CD4-positive, alpha-beta memory T cell (primary cell): ENCODE data around the gene ZKSCAN8. TPM values are rescaled to one million over a fixed set of nuclear protein-coding genes. Genes with fewer than 3 reads are reported as not detected.
A peak's percentile ranks its signal among the peaks of the same experiment; 100 is the strongest.

Source experiments
- CTCF ChIA-PET: fragments of 350-600 bp; sonication (Branson Sonifier 250); formaldehyde crosslinking; loops from one replicate; lab custom pipeline; 2021; ENCODE audit warnings: inconsistent platforms; ENCODE audit not compliant: partially characterized antibody; lab: Charles Lee
- POLR2A ChIA-PET: fragments of 350-600 bp; sonication (Branson Sonifier 250); formaldehyde crosslinking; loops from one replicate; lab custom pipeline; 2021; ENCODE audit not compliant: partially characterized antibody; lab: Charles Lee
- DNase-seq, 5 donors: peaks; one replicate each; pipeline versions ENCODE4 v3.0.0 to v3.0.0-alpha.2; 2020 to 2022; ENCODE audit warnings: mixed read lengths in 1 of 5
- H3K27ac ChIP-seq: one replicate; pipeline ENCODE4 v1.7.0; 2013; ENCODE audit warnings: low read depth, low read length
- H3K27me3 ChIP-seq: 2 replicates; pipeline ENCODE4 v1.7.0; 2013; ENCODE audit warnings: mild to moderate bottlenecking, low read length, moderate library complexity; ENCODE audit not compliant: insufficient read depth
- H3K36me3 ChIP-seq: 2 replicates; pipeline ENCODE4 v1.7.0; 2013; ENCODE audit warnings: mild to moderate bottlenecking, low read length, moderate library complexity; ENCODE audit not compliant: insufficient read depth
- H3K4me1 ChIP-seq: 2 replicates; pipeline ENCODE4 v1.7.0; 2013; ENCODE audit warnings: mild to moderate bottlenecking, low read length, moderate library complexity; ENCODE audit not compliant: insufficient read depth
- H3K4me3 ChIP-seq, 2 donors: one replicate each; pipeline ENCODE4 v1.7.0; 2013; ENCODE audit warnings: low read length in 2 of 2, mild to moderate bottlenecking in 1 of 2
- H3K9me3 ChIP-seq, 2 donors: one replicate each; pipeline ENCODE4 v1.7.0; 2013; ENCODE audit warnings: low read length in 2 of 2, control low read depth in 1 of 2; ENCODE audit not compliant: control insufficient read depth in 1 of 2
- H3K27ac Mint-ChIP-seq, 7 donors: one replicate each; pipeline ENCODE4 v1.8.0; 2020 to 2021; ENCODE audit warnings: mixed read lengths in 7 of 7, mild to moderate bottlenecking in 6 of 7, inconsistent platforms in 3 of 7, moderate library complexity in 3 of 7
- H3K27me3 Mint-ChIP-seq, 2 donors: one replicate each; pipeline ENCODE4 v1.8.0; 2020 to 2021; ENCODE audit warnings: mixed read lengths in 2 of 2
- H3K36me3 Mint-ChIP-seq, 2 donors: one replicate each; pipeline ENCODE4 v1.8.0; 2020 to 2021; ENCODE audit warnings: mixed read lengths in 2 of 2, inconsistent platforms in 1 of 2, mild to moderate bottlenecking in 1 of 2
- H3K4me1 Mint-ChIP-seq, 4 donors: one replicate each; pipeline ENCODE4 v1.8.0; 2020 to 2021; ENCODE audit warnings: mixed read lengths in 4 of 4, mild to moderate bottlenecking in 1 of 4
- H3K4me3 Mint-ChIP-seq, 8 donors: one replicate each; pipeline ENCODE4 v1.8.0; 2020 to 2021; ENCODE audit warnings: mixed read lengths in 8 of 8, mild to moderate bottlenecking in 7 of 8, moderate library complexity in 6 of 8, inconsistent platforms in 3 of 8
- H3K9me3 Mint-ChIP-seq, 8 donors: one replicate each; pipeline ENCODE4 v1.8.0; 2020 to 2021; ENCODE audit warnings: mixed read lengths in 8 of 8, mild to moderate bottlenecking in 5 of 8, inconsistent platforms in 3 of 8, moderate library complexity in 1 of 8
- intact Hi-C: fragments of 100-400 bp; cut with micrococcal nuclease; formaldehyde crosslinking; loops from one replicate; pipeline ENCODE4 v1.15.1; 2023
- polyA plus RNA-seq, 2 donors: library from polyadenylated mRNA; unstranded; fragments of 300-500 nt; fragmentation: Illumina TruSeq; gene quantifications; one replicate each; pipeline ENCODE4 v1.2.3, GENCODE V29; 2021
- total RNA-seq, 2 experiments: library from RNA; stranded (reverse); gene quantifications; one replicate each; pipeline ENCODE4 v1.2.3, GENCODE V29; 2021

The ZKSCAN8 gene
- total and polyA plus RNA-seq, 4 experiments from 2014 or later = 1.8 to 43.3 (median 40.8) TPM; not detected in 1

DNA sequence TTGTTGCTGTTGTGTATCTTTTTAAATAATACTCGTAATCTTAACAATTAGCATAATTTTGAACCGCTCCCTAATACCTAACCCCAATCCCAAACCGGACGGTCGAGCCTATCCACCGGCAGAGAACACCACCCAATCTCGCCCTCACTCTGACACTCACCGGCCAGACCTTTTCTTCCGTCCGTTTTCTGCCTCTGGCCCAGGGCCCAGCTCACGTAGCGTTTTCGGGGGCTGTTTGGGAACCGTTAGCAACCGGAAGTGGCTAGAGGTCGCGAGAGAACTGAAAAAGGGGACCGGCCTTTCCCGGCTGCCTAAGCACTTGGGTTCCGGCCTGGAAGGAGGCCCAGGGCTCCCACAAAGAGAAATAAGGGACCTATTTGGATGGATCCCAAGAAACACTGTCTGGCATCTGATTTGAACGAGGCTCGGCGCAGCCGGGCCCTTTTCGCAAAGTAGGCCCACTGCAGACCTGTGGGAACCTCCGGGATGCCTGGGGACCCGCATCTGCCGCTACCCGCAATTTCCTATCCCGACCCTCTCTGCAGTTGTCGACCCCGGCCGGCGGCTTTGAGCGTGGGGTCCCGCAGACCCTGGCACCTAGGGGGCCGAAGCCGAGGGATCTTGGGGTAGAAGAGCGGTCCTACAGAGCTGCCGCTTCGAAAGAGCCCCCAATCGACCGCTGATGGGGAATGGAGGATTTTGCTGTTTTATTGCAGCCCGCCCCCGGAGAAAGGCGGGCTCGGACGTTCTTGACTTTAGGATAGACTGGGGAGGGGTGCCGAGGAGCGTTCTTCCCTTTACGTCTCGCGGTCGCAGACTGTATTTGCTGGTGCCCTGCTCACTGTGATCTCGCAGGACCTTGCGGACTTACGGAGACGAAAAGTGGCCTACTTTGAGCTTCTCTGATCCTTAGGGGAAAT lies 4.8 kb upstream of the ZKSCAN8 start:
- peak overlapping the region; percentile 98 for H3K27ac ChIP-seq
- no peaks in the 10 kb centered on the region for H3K36me3 ChIP-seq
- no peaks in the 10 kb centered on the region for H3K27me3 ChIP-seq
- H3K4me1 Mint-ChIP-seq = peaks cover 52 to 88% (median 68%) of the 10 kb centered on the region in 4 donors
- no peaks in the 10 kb centered on the region for H3K9me3 ChIP-seq
- no peaks in the 10 kb centered on the region for H3K9me3 Mint-ChIP-seq
- ChIA-PET CTCF (interaction anchor here (0.6 to 3.0 kb wide), 5 partner anchors 9 to 679 kb away, joined by 3 to 19 read pairs (median 4); partner anchors contain the start of gene ZSCAN16), POLR2A (interaction anchor here (0.8 to 8.6 kb wide), 15 partner anchors 11 to 382 kb away, joined by 3 to 132 read pairs (median 5); partner anchors contain the start of genes ZKSCAN3, ZKSCAN4, ZSCAN16 and ZSCAN26)
- no peaks in the 10 kb centered on the region for H3K27me3 Mint-ChIP-seq
- peak overlapping the region; percentile 95 to 100 (median 98) for H3K27ac Mint-ChIP-seq
- H3K4me1 ChIP-seq = peaks cover 51% of the 10 kb centered on the region
- DNase-seq = peak; percentile 54 to 76 (median 62)
- peaks cover 0 to 31% of the 10 kb centered on the region in 2 donors for H3K36me3 Mint-ChIP-seq
- H3K4me3 Mint-ChIP-seq = peak overlapping the region; percentile 92 to 99 (median 94)
- peak overlapping the region; percentile 64 to 96 for H3K4me3 ChIP-seq
- intact Hi-C loops = loop anchor here (1.0 kb wide), 4 partner anchors 13 to 115 kb away; partner anchors contain the start of genes ZKSCAN4, ZNF165 and ZSCAN16

DNA sequence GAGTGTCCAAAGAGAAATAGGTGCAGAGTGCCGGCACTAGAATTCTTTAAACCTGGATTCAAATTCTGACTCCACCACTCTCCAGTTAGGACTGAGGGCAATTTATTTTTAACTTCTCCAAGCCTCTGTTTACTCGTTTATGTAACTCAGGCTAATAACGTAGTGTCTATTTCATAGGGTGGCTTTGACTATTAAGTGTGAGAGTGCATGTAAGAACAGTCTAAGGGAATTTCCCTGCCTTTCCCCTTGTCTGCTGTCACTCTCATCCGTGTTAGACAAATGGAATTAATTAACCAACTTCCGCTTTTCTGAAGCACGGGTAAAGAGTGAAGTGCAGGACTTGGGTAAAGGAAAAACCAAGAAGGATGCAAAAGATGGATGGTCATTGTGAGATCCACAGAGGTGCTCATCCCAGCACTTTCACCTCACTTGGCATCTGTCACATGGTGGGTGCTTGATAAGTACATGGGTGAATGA lies 4.1 kb upstream of the ZKSCAN8 start:
- Mint-ChIP-seq H3K27ac (peak overlapping the region; percentile 95 to 100 (median 98)), H3K9me3 (no peaks in the 10 kb centered on the region), H3K4me1 (peaks cover 52 to 95% (median 71%) of the 10 kb centered on the region in 4 donors), H3K4me3 (peak overlapping the region; percentile 92 to 99 (median 94)), H3K27me3 (no peaks in the 10 kb centered on the region), H3K36me3 (peaks cover 0 to 38% of the 10 kb centered on the region in 2 donors)
- H3K9me3 ChIP-seq = no peaks in the 10 kb centered on the region
- POLR2A ChIA-PET = interaction anchor here (0.9 to 8.6 kb wide), 14 partner anchors 12 to 383 kb away, joined by 3 to 132 read pairs (median 6); partner anchors contain the start of genes ZKSCAN3, ZKSCAN4, ZSCAN16 and ZSCAN26
- DNase-seq = peak; percentile 37 to 79 (median 50)
- intact Hi-C loops = loop anchor here (1.0 kb wide), 1 partner anchor 13 kb away; the partner anchor contains the start of gene ZSCAN16
- peaks cover 55% of the 10 kb centered on the region for H3K4me1 ChIP-seq
- CTCF ChIA-PET = interaction anchor here (0.9 to 3.0 kb wide), 3 partner anchors 13 to 218 kb away, joined by 3 to 19 read pairs (median 10); partner anchors contain the start of gene ZSCAN16
- peak overlapping the region; percentile 64 to 96 for H3K4me3 ChIP-seq
- no peaks in the 10 kb centered on the region for H3K36me3 ChIP-seq
- peak overlapping the region; percentile 98 for H3K27ac ChIP-seq
- H3K27me3 ChIP-seq = no peaks in the 10 kb centered on the region

DNA sequence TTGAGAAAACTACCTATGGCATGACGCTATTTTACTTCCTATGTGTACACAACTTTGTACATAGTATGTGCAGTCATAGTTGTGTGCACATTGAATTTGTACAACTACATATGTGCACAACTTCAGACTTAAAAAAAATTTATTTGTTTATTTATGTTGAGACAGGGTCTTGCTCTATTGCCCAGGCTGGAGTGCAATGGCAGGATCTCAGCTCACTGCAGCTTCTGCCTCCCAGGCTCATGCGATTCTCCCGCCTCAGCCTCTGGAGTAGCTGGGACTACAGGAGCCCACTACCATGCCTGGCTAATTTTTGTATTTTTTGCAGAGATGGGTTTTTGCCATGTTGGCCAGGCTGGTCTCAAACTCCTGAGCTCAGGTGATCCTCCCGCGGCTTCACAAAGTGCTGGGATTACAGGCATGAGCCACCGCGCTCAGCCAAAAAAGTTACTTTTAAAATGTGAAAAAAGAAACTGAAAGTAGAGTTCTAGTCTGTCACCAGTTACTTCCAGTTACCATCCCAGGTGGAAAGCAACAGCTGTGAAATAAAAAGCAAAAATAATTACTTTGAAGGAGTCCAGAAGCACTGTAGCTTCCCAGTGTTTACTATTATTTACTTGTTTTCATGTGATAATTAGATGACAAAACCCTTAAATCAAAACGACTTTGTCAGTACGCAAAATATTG lies 1.7 kb upstream of the ZKSCAN8 start:
- intact Hi-C loops = loop anchor here (5.0 kb wide), 1 partner anchor 127 kb away; the partner anchor contains the start of gene ZSCAN26
- Histone ChIP-seq H3K36me3 (peaks cover 5% of the 10 kb centered on the region), H3K27me3 (no peaks in the 10 kb centered on the region), H3K4me3 (peak overlapping the region; percentile 11 to 13), H3K27ac (peak overlapping the region; percentile 49), H3K4me1 (peaks cover 69% of the 10 kb centered on the region), H3K9me3 (no peaks in the 10 kb centered on the region)
- peak overlapping the region; percentile 76 to 99 (median 87) for H3K4me3 Mint-ChIP-seq
- POLR2A ChIA-PET = interaction anchor here (0.5 to 8.6 kb wide), 11 partner anchors 14 to 931 kb away, joined by 3 to 132 read pairs (median 17); partner anchors contain the start of genes ZKSCAN4, ZSCAN16, ZSCAN26 and ZSCAN31
- H3K9me3 Mint-ChIP-seq = no peaks in the 10 kb centered on the region
- peak overlapping the region; percentile 66 to 98 (median 91) for H3K27ac Mint-ChIP-seq
- no peaks in the 10 kb centered on the region for H3K27me3 Mint-ChIP-seq
- peak in 2 of 5 donors; percentile 11 to 26 for DNase-seq
- H3K36me3 Mint-ChIP-seq = peaks cover 9 to 35% of the 10 kb centered on the region in 2 donors
- H3K4me1 Mint-ChIP-seq = peaks cover 46 to 89% (median 68%) of the 10 kb centered on the region in 4 donors
- CTCF ChIA-PET = interaction anchor here (0.5 to 4.0 kb wide), 8 partner anchors 8 to 1799 kb away, joined by 3 to 44 read pairs (median 6); partner anchors contain the start of genes ZKSCAN3 and ZKSCAN4

DNA sequence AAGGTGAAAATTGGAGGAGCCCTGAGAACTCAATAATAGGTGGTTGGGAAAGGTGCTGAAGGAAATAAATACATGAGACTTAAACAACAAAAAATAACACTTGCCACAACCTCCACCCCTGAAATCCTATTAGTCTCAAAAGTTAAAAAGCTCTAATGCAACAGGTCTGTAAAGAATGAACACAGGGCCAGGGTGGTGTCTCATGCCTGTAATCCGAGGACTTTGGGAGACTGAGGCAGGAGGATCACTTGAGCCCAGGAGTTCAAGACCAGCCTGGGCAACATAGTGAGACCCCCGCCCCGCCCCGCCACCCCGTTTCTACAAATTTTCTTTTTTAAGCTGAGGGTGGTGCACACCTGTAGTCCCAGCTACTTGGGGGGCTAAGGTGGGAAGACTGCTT lies 1.1 kb upstream of the ZKSCAN8 start:
- no peaks in the 10 kb centered on the region for H3K9me3 ChIP-seq
- peaks cover 48 to 90% (median 69%) of the 10 kb centered on the region in 4 donors for H3K4me1 Mint-ChIP-seq
- no peaks in the 10 kb centered on the region for H3K27me3 Mint-ChIP-seq
- peak overlapping the region; percentile 76 to 99 (median 94) for H3K4me3 Mint-ChIP-seq
- peaks cover 9% of the 10 kb centered on the region for H3K36me3 ChIP-seq
- H3K27me3 ChIP-seq = no peaks in the 10 kb centered on the region
- H3K4me3 ChIP-seq = peak overlapping the region in 1 of 2 donors; percentile 13
- no peaks in the 10 kb centered on the region for H3K9me3 Mint-ChIP-seq
- peaks cover 64% of the 10 kb centered on the region for H3K4me1 ChIP-seq
- H3K36me3 Mint-ChIP-seq = peaks cover 16 to 41% of the 10 kb centered on the region in 2 donors
- peak overlapping the region; percentile 49 for H3K27ac ChIP-seq
- intact Hi-C loops = loop anchor here (1.0 to 5.0 kb wide), 4 partner anchors 16 to 259 kb away; partner anchors contain the start of genes ZNF165, ZSCAN12, ZSCAN16 and ZSCAN26
- POLR2A ChIA-PET = interaction anchor here (0.5 to 8.6 kb wide), 17 partner anchors 15 to 1888 kb away, joined by 3 to 132 read pairs (median 4); partner anchors contain the start of genes ZKSCAN3, ZKSCAN4, ZNF165 and ZSCAN16
- DNase-seq = no peak
- peak overlapping the region; percentile 66 to 98 (median 95) for H3K27ac Mint-ChIP-seq
- CTCF ChIA-PET = interaction anchor here (0.5 to 4.0 kb wide), 13 partner anchors 9 to 1799 kb away, joined by 3 to 44 read pairs (median 4); partner anchors contain the start of genes ZKSCAN3, ZKSCAN4 and ZSCAN26

DNA sequence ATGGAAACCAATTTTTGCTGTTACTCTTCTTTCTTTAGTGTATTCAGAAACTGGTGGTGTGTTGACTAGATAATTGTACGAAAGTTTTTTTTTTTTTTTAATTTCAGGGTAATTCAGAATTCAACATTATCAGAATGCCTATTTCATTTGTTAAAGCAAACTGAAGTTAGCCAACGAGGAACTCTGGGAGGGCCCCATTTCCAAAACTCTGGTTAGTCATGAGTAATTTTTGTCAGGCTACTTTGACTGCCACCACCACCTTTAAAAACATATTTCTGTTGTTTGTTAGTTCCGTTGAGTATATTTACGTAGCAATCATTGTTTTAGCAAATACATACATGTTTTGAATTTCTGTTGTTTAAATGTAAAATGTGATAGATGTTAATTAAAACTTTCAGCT lies 763 bp downstream of the ZKSCAN8 start:
- no peaks in the 10 kb centered on the region for H3K9me3 ChIP-seq
- H3K27ac Mint-ChIP-seq = peak overlapping the region; percentile 90 to 98 (median 96)
- peak overlapping the region; percentile 77 to 88 for H3K4me3 ChIP-seq
- H3K9me3 Mint-ChIP-seq = no peaks in the 10 kb centered on the region
- peaks cover 56% of the 10 kb centered on the region for H3K4me1 ChIP-seq
- peaks cover 42 to 78% (median 60%) of the 10 kb centered on the region in 4 donors for H3K4me1 Mint-ChIP-seq
- no peaks in the 10 kb centered on the region for H3K27me3 ChIP-seq
- CTCF ChIA-PET = interaction anchor here (0.7 to 4.0 kb wide), 8 partner anchors 10 to 216 kb away, joined by 3 to 44 read pairs (median 4); partner anchors contain the start of gene ZKSCAN4
- H3K36me3 ChIP-seq = peaks cover 13% of the 10 kb centered on the region
- H3K36me3 Mint-ChIP-seq = peaks cover 22 to 41% of the 10 kb centered on the region in 2 donors
- intact Hi-C loops = loop anchor here (1.0 to 5.0 kb wide), 2 partner anchors 110 to 125 kb away; partner anchors contain the start of genes ZKSCAN4 and ZSCAN26
- peak overlapping the region; percentile 91 to 99 (median 96) for H3K4me3 Mint-ChIP-seq
- peak overlapping the region; percentile 70 for H3K27ac ChIP-seq
- H3K27me3 Mint-ChIP-seq = no peaks in the 10 kb centered on the region
- no peak for DNase-seq
- POLR2A ChIA-PET = interaction anchor here (0.7 to 8.6 kb wide), 17 partner anchors 11 to 333 kb away, joined by 3 to 132 read pairs (median 5); partner anchors contain the start of genes ZKSCAN4, ZNF165, ZSCAN12 and ZSCAN16

DNA sequence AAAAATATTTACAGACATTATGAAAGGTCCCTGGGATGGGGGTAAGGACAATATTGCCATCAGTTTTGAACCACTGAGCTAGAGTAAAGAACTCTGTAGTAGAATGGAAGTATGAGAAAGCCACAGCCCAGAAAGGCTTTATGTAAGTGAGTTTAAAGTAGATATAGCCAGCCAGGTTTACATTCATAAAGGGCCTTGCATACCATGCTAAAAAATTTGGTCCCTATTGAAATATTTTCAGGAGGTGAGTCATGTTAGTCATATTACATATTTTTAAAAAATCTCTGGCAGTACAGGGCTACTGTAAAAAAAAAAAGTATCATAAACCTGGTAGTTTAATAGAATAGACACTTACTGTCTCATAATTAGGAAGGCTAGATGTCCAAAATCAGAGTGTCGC lies 3.5 kb downstream of the ZKSCAN8 start:
- Mint-ChIP-seq H3K4me1 (peaks cover 36 to 63% (median 45%) of the 10 kb centered on the region in 4 donors), H3K36me3 (peaks cover 44 to 66% of the 10 kb centered on the region in 2 donors), H3K4me3 (no peak overlapping the region), H3K27ac (no peak overlapping the region), H3K9me3 (no peaks in the 10 kb centered on the region), H3K27me3 (no peaks in the 10 kb centered on the region)
- peaks cover 32% of the 10 kb centered on the region for H3K36me3 ChIP-seq
- no peaks in the 10 kb centered on the region for H3K27me3 ChIP-seq
- H3K4me1 ChIP-seq = peaks cover 31% of the 10 kb centered on the region
- no peak overlapping the region for H3K4me3 ChIP-seq
- ChIA-PET POLR2A (interaction anchor here (0.6 kb wide), 1 partner anchor 9 kb away, joined by 6 read pairs; no protein-coding TSS in a partner anchor), CTCF (interaction anchor here (0.5 to 0.8 kb wide), 2 partner anchors 12 to 167 kb away, joined by 3 read pairs; no protein-coding TSS in a partner anchor)
- intact Hi-C loops = no loop called here
- no peak for DNase-seq
- H3K27ac ChIP-seq = no peak overlapping the region
- no peaks in the 10 kb centered on the region for H3K9me3 ChIP-seq
